ENCODE measurements around the gene KRT32. TPM values are rescaled to one million over a fixed set of nuclear protein-coding genes. Genes with fewer than 3 reads are reported as not detected.

Gene KRT32
- total RNA-seq, 1 experiment from 2014 or later: not detected

- Histone ChIP-seq H3K9me3 (no peaks in the 10 kb centered on the region), H3K4me3 (ENCODE audit: low read depth, low read length) (no peak overlapping the region), H3K27me3 (replicated peaks; ENCODE audit: control insufficient read depth, insufficient read depth, low read length) (no peaks in the 10 kb centered on the region), H3K4me1 (no peaks in the 10 kb centered on the region), H3K36me3 (ENCODE audit: control insufficient read depth, insufficient read depth, low read length) (no peaks in the 10 kb centered on the region)
- intact Hi-C loops (cut with micrococcal nuclease; ENCODE audit: unreplicated experiment): no loop called here
- Mint-ChIP-seq H3K27me3 (ENCODE audit: insufficient read depth, unreplicated experiment) (peaks cover 3% of the 10 kb centered on the region), H3K27ac (ENCODE audit: unreplicated experiment) (no peak overlapping the region), H3K4me1 (ENCODE audit: low read depth, unreplicated experiment) (no peaks in the 10 kb centered on the region), H3K9me3 (ENCODE audit: unreplicated experiment) (no peaks in the 10 kb centered on the region), H3K4me3 (ENCODE audit: unreplicated experiment) (no peak overlapping the region), H3K36me3 (ENCODE audit: insufficient read depth, unreplicated experiment) (no peaks in the 10 kb centered on the region)
- CTCF ChIA-PET: no interaction called here
- POLR2A ChIA-PET: no interaction called here
- TF ChIP-seq CTCF (IDR thresholded peaks at IDR 0.05; ENCODE audit: insufficient read depth in 1 of 2, low read depth in 1 of 2, low read length in 1 of 2, severe bottlenecking in 1 of 2, unreplicated experiment in 1 of 2): no peak
- no peak for DNase-seq
- BruUV-seq (replicated peaks): no TSS peak
Measured at GRCh38 chr17:41437769-41438168, 29.4 kb downstream of the KRT32 start.

- H3K4me1 ChIP-seq: no peaks in the 10 kb centered on the region
- no peak for TF ChIP-seq CTCF (IDR thresholded peaks at IDR 0.05; ENCODE audit: insufficient read depth in 1 of 2, low read depth in 1 of 2, low read length in 1 of 2, severe bottlenecking in 1 of 2, unreplicated experiment in 1 of 2)
- no peaks in the 10 kb centered on the region for H3K27me3 ChIP-seq (replicated peaks; ENCODE audit: control insufficient read depth, insufficient read depth, low read length)
- no peaks in the 10 kb centered on the region for H3K36me3 ChIP-seq (ENCODE audit: control insufficient read depth, insufficient read depth, low read length)
- Mint-ChIP-seq H3K36me3 (ENCODE audit: insufficient read depth, unreplicated experiment) (no peaks in the 10 kb centered on the region), H3K4me1 (ENCODE audit: low read depth, unreplicated experiment) (no peaks in the 10 kb centered on the region), H3K27me3 (ENCODE audit: insufficient read depth, unreplicated experiment) (peaks cover 3% of the 10 kb centered on the region), H3K4me3 (ENCODE audit: unreplicated experiment) (no peak overlapping the region), H3K9me3 (ENCODE audit: unreplicated experiment) (no peaks in the 10 kb centered on the region), H3K27ac (ENCODE audit: unreplicated experiment) (no peak overlapping the region)
- intact Hi-C loops (cut with micrococcal nuclease; ENCODE audit: unreplicated experiment): no loop called here
- no peaks in the 10 kb centered on the region for H3K9me3 ChIP-seq
- H3K4me3 ChIP-seq (ENCODE audit: low read depth, low read length): no peak overlapping the region
- CTCF ChIA-PET: no interaction called here
- BruUV-seq (replicated peaks): no TSS peak
- no peak for DNase-seq
- POLR2A ChIA-PET: no interaction called here
Measured at GRCh38 chr17:41437254-41437653, 29.9 kb downstream of the KRT32 start.

GRCh38 chr17:41434415-41434814 lies 32.8 kb downstream of the KRT32 start:
- H3K4me1 ChIP-seq: peaks cover 17% of the 10 kb centered on the region
- DNase-seq: no peak
- no peaks in the 10 kb centered on the region for H3K27me3 ChIP-seq (replicated peaks; ENCODE audit: control insufficient read depth, insufficient read depth, low read length)
- ChIA-PET POLR2A (no interaction called here), CTCF (interaction anchor here (1.1 to 1.4 kb wide), 2 partner anchors 28 to 62 kb away, joined by 3 to 4 read pairs; no protein-coding TSS in a partner anchor)
- H3K36me3 ChIP-seq (ENCODE audit: control insufficient read depth, insufficient read depth, low read length): no peaks in the 10 kb centered on the region
- no TSS peak for BruUV-seq (replicated peaks)
- H3K36me3 Mint-ChIP-seq (ENCODE audit: insufficient read depth, unreplicated experiment): no peaks in the 10 kb centered on the region
- no peaks in the 10 kb centered on the region for H3K9me3 ChIP-seq
- intact Hi-C loops (cut with micrococcal nuclease; ENCODE audit: unreplicated experiment): no loop called here
- no peak for TF ChIP-seq CTCF (IDR thresholded peaks at IDR 0.05; ENCODE audit: insufficient read depth in 1 of 2, low read depth in 1 of 2, low read length in 1 of 2, severe bottlenecking in 1 of 2, unreplicated experiment in 1 of 2)
- no peaks in the 10 kb centered on the region for H3K9me3 Mint-ChIP-seq (ENCODE audit: unreplicated experiment)
- no peak overlapping the region for H3K4me3 Mint-ChIP-seq (ENCODE audit: unreplicated experiment)
- H3K4me3 ChIP-seq (ENCODE audit: low read depth, low read length): no peak overlapping the region
- peaks cover 3% of the 10 kb centered on the region for H3K27me3 Mint-ChIP-seq (ENCODE audit: insufficient read depth, unreplicated experiment)
- H3K4me1 Mint-ChIP-seq (ENCODE audit: low read depth, unreplicated experiment): peaks cover 6% of the 10 kb centered on the region
- H3K27ac Mint-ChIP-seq (ENCODE audit: unreplicated experiment): no peak overlapping the region

Data from Caco-2 (cell line).